ENCODE data around the gene PER2.

The PER2 gene

DNA sequence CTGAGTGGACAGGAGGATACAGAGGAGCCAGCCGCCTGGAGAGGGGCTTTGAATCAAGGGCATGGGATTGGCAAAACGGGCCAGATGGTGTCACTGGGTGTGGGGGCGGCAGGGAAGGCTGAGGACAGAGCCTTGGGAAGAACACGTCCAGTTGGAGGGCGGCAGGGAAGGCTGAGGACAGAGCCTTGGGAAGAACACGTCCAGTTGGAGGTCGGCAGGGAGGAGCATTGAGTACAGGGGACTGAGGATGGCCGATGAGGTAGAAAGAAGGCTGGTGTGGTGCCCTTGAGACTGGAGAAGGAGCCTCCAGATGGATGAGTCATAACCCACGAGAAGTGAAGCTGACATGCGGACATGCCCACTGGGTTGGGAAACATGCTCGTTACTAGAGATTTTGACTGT lies 53.1 kb downstream of the PER2 start:
- no peak for TF ChIP-seq CTCF (IDR thresholded peaks at IDR 0.05; ENCODE audit: control insufficient read depth, extremely low read depth, insufficient read depth)
- no peak for DNase-seq (ENCODE audit: low read depth)
- H3K4me3 ChIP-seq (ENCODE audit: low read depth, low read length): no peak overlapping the region

GRCh38 chr2:238233625-238234024 lies 54.8 kb downstream of the PER2 start:
- H3K4me3 ChIP-seq (ENCODE audit: low read depth, low read length): no peak overlapping the region
- no peak for TF ChIP-seq CTCF (IDR thresholded peaks at IDR 0.05; ENCODE audit: control insufficient read depth, extremely low read depth, insufficient read depth)
- no peak for DNase-seq (ENCODE audit: low read depth)

GRCh38 chr2:238231809-238232208 lies 56.6 kb downstream of the PER2 start:
- H3K4me3 ChIP-seq (ENCODE audit: low read depth, low read length): no peak overlapping the region
- no peak for DNase-seq (ENCODE audit: low read depth)
- no peak for TF ChIP-seq CTCF (IDR thresholded peaks at IDR 0.05; ENCODE audit: control insufficient read depth, extremely low read depth, insufficient read depth)

GRCh38 chr2:238231251-238231793 lies 57.1 kb downstream of the PER2 start:
- DNase-seq (ENCODE audit: low read depth): no peak
- TF ChIP-seq CTCF (IDR thresholded peaks at IDR 0.05; ENCODE audit: control insufficient read depth, extremely low read depth, insufficient read depth): no peak
- H3K4me3 ChIP-seq (ENCODE audit: low read depth, low read length): no peak overlapping the region

DNA sequence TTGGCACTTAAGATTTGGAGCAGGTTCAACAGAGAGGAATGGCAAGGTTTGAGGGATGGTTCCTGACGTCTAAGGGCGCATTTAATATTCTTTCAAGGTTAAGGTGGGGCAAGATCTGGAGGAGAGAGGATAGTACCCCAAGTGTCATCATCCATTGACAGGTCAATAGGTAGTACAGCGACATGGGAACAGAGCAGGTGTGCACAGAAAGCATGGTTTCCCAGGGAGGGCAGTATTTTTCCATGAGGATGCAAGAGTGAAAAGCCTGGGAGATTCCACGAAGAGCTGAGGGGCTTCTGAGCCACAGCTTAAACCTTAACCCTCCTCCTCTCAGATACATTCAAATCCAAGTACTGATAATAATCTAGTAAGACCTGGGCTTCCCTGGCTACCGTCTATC lies 57.7 kb downstream of the PER2 start:
- DNase-seq (ENCODE audit: low read depth): no peak
- no peak overlapping the region for H3K4me3 ChIP-seq (ENCODE audit: low read depth, low read length)
- TF ChIP-seq CTCF (IDR thresholded peaks at IDR 0.05; ENCODE audit: control insufficient read depth, extremely low read depth, insufficient read depth): no peak

DNA sequence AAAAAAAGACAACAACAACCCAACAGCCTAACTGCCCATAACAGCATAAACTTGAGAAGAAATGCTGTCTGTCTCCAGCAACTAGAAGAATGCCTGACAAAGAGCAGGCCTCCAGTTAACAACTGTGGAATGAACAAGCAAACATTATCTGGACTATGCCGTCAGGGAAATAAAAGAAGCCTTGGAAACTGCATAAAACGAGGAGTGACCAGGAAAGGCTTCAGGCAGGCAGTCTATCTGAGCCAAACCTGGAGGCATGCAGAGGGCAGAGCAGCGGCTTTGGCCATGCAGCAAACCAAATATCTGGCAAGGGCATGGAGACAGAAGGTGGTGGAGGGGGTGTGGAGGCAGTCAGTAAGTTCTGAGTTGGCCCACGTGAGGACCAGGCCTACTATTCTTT lies 59.7 kb downstream of the PER2 start:
- no peak for TF ChIP-seq CTCF (IDR thresholded peaks at IDR 0.05; ENCODE audit: control insufficient read depth, extremely low read depth, insufficient read depth)
- DNase-seq (ENCODE audit: low read depth): no peak

DNA sequence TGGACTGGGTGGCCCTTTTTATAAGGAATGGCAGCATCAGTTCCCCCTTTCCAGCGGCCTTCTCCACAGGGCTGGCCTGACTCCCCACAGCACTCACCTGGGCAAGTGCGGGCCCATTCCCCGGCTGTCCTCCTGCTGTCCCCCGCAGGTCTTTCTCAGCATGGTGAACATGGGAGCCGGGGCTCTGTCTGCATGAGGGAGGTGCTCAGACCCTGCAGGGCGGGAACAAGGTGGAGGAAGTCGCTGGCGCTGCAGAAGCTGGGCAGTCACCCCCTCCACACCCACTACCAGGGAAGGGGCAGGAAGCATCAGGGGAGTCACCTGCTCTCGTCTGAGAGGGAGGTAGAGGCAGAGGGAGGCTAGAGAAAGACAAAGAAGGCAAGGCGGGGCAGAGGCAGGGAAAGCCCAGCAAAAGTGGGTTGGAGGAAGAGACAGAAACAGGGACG lies 60.8 kb downstream of the PER2 start:
- no peak for DNase-seq (ENCODE audit: low read depth)
- H3K4me3 ChIP-seq (ENCODE audit: low read depth, low read length): no peak overlapping the region
- TF ChIP-seq CTCF (IDR thresholded peaks at IDR 0.05; ENCODE audit: control insufficient read depth, extremely low read depth, insufficient read depth): no peak

More for the DNA sequence above, 59.7 kb downstream of the PER2 start:
- H3K4me3 ChIP-seq (ENCODE audit: low read depth, low read length): no peak overlapping the region

Measured in LNCaP clone FGC (cell line).